Trophoblast cell (in vitro differentiated cells and primary cell): Measurements from ENCODE around the gene TSFM.

ENCODE experiments used
- DNase-seq, 2 donors: peaks; one replicate each; pipeline ENCODE4 v3.0.0-alpha.2; 2016
- H2AFZ ChIP-seq: 2 replicates; pipeline ENCODE4 v1.6.1; 2013; ENCODE audit warnings: low read length, moderate library complexity, mild to moderate bottlenecking; ENCODE audit not compliant: insufficient read depth, poor library complexity
- H2AK5ac ChIP-seq: 2 replicates; pipeline ENCODE4 v1.6.1; 2013; ENCODE audit warnings: mild to moderate bottlenecking, low read length
- H2BK120ac ChIP-seq: 2 replicates; pipeline ENCODE4 v1.6.1; 2013; ENCODE audit warnings: low read length, mild to moderate bottlenecking, moderate library complexity; ENCODE audit not compliant: insufficient read depth, poor library complexity
- H2BK12ac ChIP-seq: 2 replicates; pipeline ENCODE4 v1.6.1; 2013; ENCODE audit warnings: mild to moderate bottlenecking, low read length, moderate library complexity
- H2BK5ac ChIP-seq: 2 replicates; pipeline ENCODE4 v1.6.1; 2013; ENCODE audit warnings: low read length, low read depth, moderate library complexity, mild to moderate bottlenecking; ENCODE audit not compliant: poor library complexity
- H3K14ac ChIP-seq: 2 replicates; pipeline ENCODE4 v1.6.1; 2013; ENCODE audit warnings: mild to moderate bottlenecking, low read length
- H3K18ac ChIP-seq: 2 replicates; pipeline ENCODE4 v1.6.1; 2013; ENCODE audit warnings: mild to moderate bottlenecking, low read length
- H3K23ac ChIP-seq: 2 replicates; pipeline ENCODE4 v1.6.1; 2013; ENCODE audit warnings: low read length
- H3K27ac ChIP-seq: 2 replicates; pipeline ENCODE4 v1.5.1; 2013; ENCODE audit warnings: low read depth, mild to moderate bottlenecking, inconsistent platforms, low read length, moderate library complexity
- H3K27me3 ChIP-seq: 2 replicates; pipeline ENCODE4 v1.6.1; 2013; ENCODE audit warnings: inconsistent platforms, mild to moderate bottlenecking, low read length, moderate library complexity; ENCODE audit not compliant: insufficient read depth
- H3K36me3 ChIP-seq, 2 experiments: 1 replicate in 1 of 2; 2 replicates in 1 of 2; pipeline ENCODE4 v1.6.1; 2013; ENCODE audit warnings: low read length in 2 of 2, mild to moderate bottlenecking in 2 of 2, moderate library complexity in 1 of 2; ENCODE audit not compliant: insufficient read depth in 2 of 2, control insufficient read depth in 1 of 2
- H3K4ac ChIP-seq: 2 replicates; pipeline ENCODE4 v1.6.1; 2013; ENCODE audit warnings: low read depth, mild to moderate bottlenecking, low read length, moderate library complexity
- H3K4me1 ChIP-seq, 2 experiments: 1 replicate in 1 of 2; 2 replicates in 1 of 2; pipeline ENCODE4 v1.6.1; 2013; ENCODE audit warnings: low read length in 2 of 2, mild to moderate bottlenecking in 2 of 2, moderate library complexity in 1 of 2; ENCODE audit not compliant: insufficient read depth in 2 of 2, control insufficient read depth in 1 of 2
- H3K4me2 ChIP-seq: 2 replicates; pipeline ENCODE4 v1.6.1; 2013; ENCODE audit warnings: inconsistent platforms, mild to moderate bottlenecking, low read length, moderate library complexity
- H3K4me3 ChIP-seq: 2 replicates; pipeline ENCODE4 v1.5.1; 2013; ENCODE audit warnings: mild to moderate bottlenecking, low read depth, low read length, inconsistent platforms
- H3K79me1 ChIP-seq: one replicate; pipeline ENCODE4 v1.6.1; 2013; ENCODE audit warnings: low read length
- H3K79me2 ChIP-seq: 2 replicates; pipeline ENCODE4 v1.6.1; 2013; ENCODE audit warnings: low read length, mild to moderate bottlenecking; ENCODE audit not compliant: control insufficient read depth, insufficient read depth, poor library complexity
- H3K9ac ChIP-seq: 2 replicates; pipeline ENCODE4 v1.6.1; 2013; ENCODE audit warnings: mild to moderate bottlenecking, low read length
- H3K9me3 ChIP-seq: 2 replicates; pipeline ENCODE4 v1.6.1; 2013; ENCODE audit warnings: low read depth, mild to moderate bottlenecking, control low read depth, inconsistent platforms, low read length; ENCODE audit not compliant: insufficient read depth
- H4K12ac ChIP-seq: 2 replicates; pipeline ENCODE4 v1.6.1; 2013; ENCODE audit warnings: low read depth, mild to moderate bottlenecking, low read length, moderate library complexity
- H4K8ac ChIP-seq: 2 replicates; pipeline ENCODE4 v1.6.1; 2013; ENCODE audit warnings: low read depth, mild to moderate bottlenecking, low read length, moderate library complexity
- H4K91ac ChIP-seq: one replicate; pipeline ENCODE4 v1.6.1; 2013; ENCODE audit warnings: low read depth, mild to moderate bottlenecking, low read length, moderate library complexity
- WGBS: extraction: QIAGEN DNeasy Blood & Tissue Kit; methylation state at CpG from one replicate; pipeline ENCODE4 v1.1.7; 2013; ENCODE audit warnings: missing lambda C conversion rate; ENCODE audit not compliant: insufficient read length, insufficient coverage; ENCODE audit errors: extremely low coverage; 5-methylcytosine and 5-hydroxymethylcytosine counted together

Gene TSFM

GRCh38 chr12:57754411-57755193 is 28.0 kb upstream of the TSFM start, which contains the start of gene MARCHF9:
Gene MARCHF9 (plus strand): TSS chr12:57755103. CDS start chr12:57755529, 426 bp downstream.
- no peak within 1 kb of the TSS for H3K4ac ChIP-seq
- peak within 1 kb of the TSS; percentile 66 for H3K4me3 ChIP-seq
- H4K12ac ChIP-seq = no peak within 1 kb of the TSS
- H4K91ac ChIP-seq = no peak within 1 kb of the TSS
- H3K9me3 ChIP-seq = peaks cover 5% of the 10 kb centered on the region
- no peak within 1 kb of the TSS for H2BK12ac ChIP-seq
- H3K18ac ChIP-seq = no peak within 1 kb of the TSS
- no peak within 1 kb of the TSS for H3K27ac ChIP-seq
- peaks cover 9% of the 10 kb centered on the region for H3K79me2 ChIP-seq
- peak within 1 kb of the TSS; percentile 66 for H2AFZ ChIP-seq
- H3K27me3 ChIP-seq = peaks cover 22% of the 10 kb centered on the region
- peaks cover 6 to 11% of the 10 kb centered on the region in 2 experiments for H3K36me3 ChIP-seq
- peak in 1 of 2 donors; percentile 48 for DNase-seq
- H3K4me1 ChIP-seq = peaks cover 7 to 18% of the 10 kb centered on the region in 2 experiments
- H3K14ac ChIP-seq = no peak within 1 kb of the TSS
- no peak within 1 kb of the TSS for H2AK5ac ChIP-seq
- peak within 1 kb of the TSS; percentile 11 for H3K23ac ChIP-seq
- H3K79me1 ChIP-seq = peaks cover 3% of the 10 kb centered on the region
- no peak within 1 kb of the TSS for H3K9ac ChIP-seq
- H3K4me2 ChIP-seq = peak within 1 kb of the TSS; percentile 86
- no peak within 1 kb of the TSS for H4K8ac ChIP-seq
- H2BK5ac ChIP-seq = no peak within 1 kb of the TSS
- H2BK120ac ChIP-seq = no peak within 1 kb of the TSS
- WGBS = no CpG with 5 or more reads among the region's 41 CpGs

DNA sequence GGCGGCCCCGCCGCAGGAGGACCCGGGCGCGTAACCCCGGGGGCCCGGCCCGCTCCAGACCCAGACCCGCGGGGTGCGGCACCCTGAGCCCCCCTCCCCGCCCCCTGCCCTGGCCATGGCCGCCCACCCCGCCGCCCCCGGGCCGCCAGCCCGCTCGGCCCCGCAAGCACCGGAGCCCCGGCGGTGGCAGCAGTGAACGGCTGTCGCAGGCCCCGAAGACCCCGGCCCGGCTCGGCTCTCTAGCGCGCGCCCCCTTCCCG is 27.5 kb upstream of the TSFM start:
- no peak overlapping the region for H2AK5ac ChIP-seq
- H3K4me1 ChIP-seq = peaks cover 7 to 18% of the 10 kb centered on the region in 2 experiments
- peaks cover 9% of the 10 kb centered on the region for H3K79me2 ChIP-seq
- H2BK120ac ChIP-seq = no peak overlapping the region
- no peak overlapping the region for H4K12ac ChIP-seq
- no peak overlapping the region for H3K18ac ChIP-seq
- WGBS = no CpG with 5 or more reads among the region's 34 CpGs
- H3K4ac ChIP-seq = no peak overlapping the region
- H3K9me3 ChIP-seq = peaks cover 5% of the 10 kb centered on the region
- peaks cover 6 to 11% of the 10 kb centered on the region in 2 experiments for H3K36me3 ChIP-seq
- peak overlapping the region; percentile 62 for H3K4me3 ChIP-seq
- no peak overlapping the region for H3K14ac ChIP-seq
- peak overlapping the region; percentile 86 for H3K4me2 ChIP-seq
- no peak overlapping the region for H3K9ac ChIP-seq
- H3K23ac ChIP-seq = no peak overlapping the region
- no peak overlapping the region for H4K8ac ChIP-seq
- H3K79me1 ChIP-seq = peaks cover 3% of the 10 kb centered on the region
- H2BK12ac ChIP-seq = no peak overlapping the region
- no peak overlapping the region for H3K27ac ChIP-seq
- H4K91ac ChIP-seq = no peak overlapping the region
- DNase-seq = no peak
- H2AFZ ChIP-seq = no peak overlapping the region
- H3K27me3 ChIP-seq = peaks cover 22% of the 10 kb centered on the region
- H2BK5ac ChIP-seq = no peak overlapping the region

- H2BK120ac ChIP-seq = no peak overlapping the region
- H3K9me3 ChIP-seq = peaks cover 5% of the 10 kb centered on the region
- H3K27me3 ChIP-seq = peaks cover 22% of the 10 kb centered on the region
- no peak overlapping the region for H4K8ac ChIP-seq
- H2AK5ac ChIP-seq = no peak overlapping the region
- H3K4ac ChIP-seq = no peak overlapping the region
- peak overlapping the region; percentile 66 for H3K4me3 ChIP-seq
- H3K18ac ChIP-seq = no peak overlapping the region
- DNase-seq = peak in 1 of 2 donors; percentile 26
- H4K12ac ChIP-seq = no peak overlapping the region
- H3K36me3 ChIP-seq = peaks cover 1 to 5% of the 10 kb centered on the region in 2 experiments
- H3K9ac ChIP-seq = no peak overlapping the region
- H4K91ac ChIP-seq = no peak overlapping the region
- WGBS = no CpG with 5 or more reads among the region's 76 CpGs
- H3K14ac ChIP-seq = no peak overlapping the region
- no peak overlapping the region for H3K23ac ChIP-seq
- peak overlapping the region; percentile 86 for H3K4me2 ChIP-seq
- no peak overlapping the region for H3K27ac ChIP-seq
- peaks cover 7 to 18% of the 10 kb centered on the region in 2 experiments for H3K4me1 ChIP-seq
- H2BK5ac ChIP-seq = no peak overlapping the region
- H2AFZ ChIP-seq = peak overlapping the region; percentile 66
- H2BK12ac ChIP-seq = no peak overlapping the region
- peaks cover 9% of the 10 kb centered on the region for H3K79me2 ChIP-seq
- H3K79me1 ChIP-seq = peaks cover 3% of the 10 kb centered on the region
Observed at GRCh38 chr12:57755454-57756372, 26.9 kb upstream of the TSFM start.

- no peak overlapping the region for H3K4ac ChIP-seq
- H2BK120ac ChIP-seq = no peak overlapping the region
- no CpG with 5 or more reads among the region's 22 CpGs for WGBS
- no peak overlapping the region for H4K8ac ChIP-seq
- H2AFZ ChIP-seq = no peak overlapping the region
- peaks cover 22% of the 10 kb centered on the region for H3K27me3 ChIP-seq
- H3K79me1 ChIP-seq = peaks cover 3% of the 10 kb centered on the region
- no peak overlapping the region for H3K14ac ChIP-seq
- H3K4me3 ChIP-seq = no peak overlapping the region
- H3K4me1 ChIP-seq = peaks cover 2 to 10% of the 10 kb centered on the region in 2 experiments
- peaks cover 4% of the 10 kb centered on the region for H3K79me2 ChIP-seq
- no peak overlapping the region for H2BK12ac ChIP-seq
- H3K9ac ChIP-seq = no peak overlapping the region
- DNase-seq = peak in 1 of 2 donors; percentile 71
- no peak overlapping the region for H3K18ac ChIP-seq
- no peak overlapping the region for H4K12ac ChIP-seq
- no peak overlapping the region for H3K23ac ChIP-seq
- H2AK5ac ChIP-seq = no peak overlapping the region
- H4K91ac ChIP-seq = no peak overlapping the region
- peak overlapping the region; percentile 86 for H3K4me2 ChIP-seq
- no peaks in the 10 kb centered on the region for H3K36me3 ChIP-seq
- no peak overlapping the region for H2BK5ac ChIP-seq
- no peak overlapping the region for H3K27ac ChIP-seq
- peaks cover 5% of the 10 kb centered on the region for H3K9me3 ChIP-seq
Observed at GRCh38 chr12:57756406-57757341, 25.9 kb upstream of the TSFM start.
